Renal cortex interstitium (tissue), 11 donors: ENCODE data around the gene DPYSL5. TPM values are rescaled to one million over a fixed set of nuclear protein-coding genes. Genes with fewer than 3 reads are reported as not detected.
"Not testable (repeated sequence)": the region's sequence is repeated elsewhere in the genome, so short reads cannot be mapped to it uniquely, and the experiment has no call there.

Experiments
- DNase-seq, 11 donors: peaks; one replicate each; pipeline ENCODE4 v3.0.0-alpha.2; 2013; ENCODE audit warnings: low read depth in 9 of 11, low spot score in 4 of 11; ENCODE audit errors: extremely low read depth in 1 of 11
- polyA plus RNA-seq, 3 donors: library from polyadenylated mRNA; unstranded; fragments of 120-200 nt; gene quantifications; one replicate each; pipeline ENCODE4 v1.2.1, GENCODE V29; 2013; ENCODE audit not compliant: insufficient read length in 3 of 3

Gene DPYSL5
- polyA plus RNA-seq, 3 donors: 4.4 to 8.6 (median 8.5) TPM

DNA sequence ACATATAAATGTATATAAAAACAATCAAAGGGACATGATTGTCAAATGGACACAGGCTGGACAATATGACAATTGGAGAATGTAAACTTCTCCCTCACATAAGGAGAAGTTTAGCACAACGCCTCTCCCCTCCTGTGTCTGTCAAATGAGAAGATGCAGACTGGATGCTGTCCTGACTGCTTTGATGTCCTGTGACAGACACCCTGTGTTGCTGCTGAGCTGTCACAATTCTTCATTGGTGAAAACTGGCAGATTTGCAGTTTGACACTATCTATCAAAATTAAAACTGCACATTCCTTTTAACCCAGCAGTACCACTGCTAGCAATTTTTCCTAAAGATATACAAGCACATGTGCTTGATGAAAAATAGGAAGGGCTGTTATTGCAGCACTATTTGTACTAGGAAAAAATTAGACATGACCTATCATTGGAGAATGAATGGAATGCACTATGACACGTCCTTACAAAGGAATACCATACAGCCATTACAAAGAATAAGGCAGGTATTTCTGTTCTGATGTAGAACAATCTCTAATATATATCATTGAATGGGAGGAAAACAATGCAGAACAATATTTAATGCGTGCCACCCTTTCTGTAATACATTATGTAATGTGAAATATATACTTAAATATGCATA is 12.4 kb downstream of the DPYSL5 start:
- no peak for DNase-seq

DNA sequence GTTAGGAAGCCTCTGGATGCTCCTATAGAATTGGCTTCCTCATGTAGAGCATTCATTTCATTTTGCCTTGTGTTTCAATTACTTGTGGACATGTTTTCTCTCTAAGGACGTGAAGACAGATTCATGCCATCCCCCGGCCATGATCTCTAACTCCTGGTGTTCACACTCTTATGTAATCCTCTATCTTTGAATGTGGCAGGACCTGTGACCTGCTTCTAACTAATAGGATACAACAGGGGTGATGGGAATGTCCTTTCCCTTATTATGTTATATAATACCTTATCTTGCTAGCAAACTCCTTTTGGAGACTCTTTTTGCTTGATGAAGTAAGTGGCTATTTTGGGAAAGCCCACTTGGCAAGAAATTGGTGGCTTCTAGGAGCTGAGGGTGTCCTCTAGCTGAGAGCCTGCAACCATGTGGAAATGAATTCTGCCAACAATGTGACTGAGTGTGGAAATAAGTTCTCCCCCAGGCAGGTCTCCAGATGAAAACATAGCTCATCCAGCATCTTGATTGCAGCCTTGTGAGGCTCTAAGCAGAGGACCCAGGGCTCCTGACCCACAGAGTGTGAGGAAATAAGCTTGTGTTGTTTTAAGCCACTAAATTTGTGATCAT is 13.8 kb downstream of the DPYSL5 start:
- DNase-seq: no peak

DNA sequence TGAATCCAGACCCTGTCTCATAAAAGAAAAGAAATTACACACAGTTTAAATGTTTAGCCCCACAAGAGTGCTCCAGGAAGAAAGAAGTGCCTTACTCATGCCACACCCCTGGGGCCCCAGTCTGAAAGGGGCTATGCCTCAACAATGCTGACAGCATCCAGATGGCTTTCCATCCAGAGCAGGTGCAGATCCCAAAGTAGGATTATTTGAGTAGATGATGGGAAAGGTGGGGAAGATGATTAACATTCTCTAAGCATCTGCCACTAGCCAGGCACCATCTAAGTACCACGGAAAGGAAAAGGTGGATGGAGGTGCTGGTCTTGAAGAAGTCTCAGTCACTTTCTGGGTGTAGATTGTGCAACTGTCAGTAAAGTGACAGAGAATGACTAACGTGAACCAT is 16.3 kb downstream of the DPYSL5 start:
- no peak for DNase-seq

DNA sequence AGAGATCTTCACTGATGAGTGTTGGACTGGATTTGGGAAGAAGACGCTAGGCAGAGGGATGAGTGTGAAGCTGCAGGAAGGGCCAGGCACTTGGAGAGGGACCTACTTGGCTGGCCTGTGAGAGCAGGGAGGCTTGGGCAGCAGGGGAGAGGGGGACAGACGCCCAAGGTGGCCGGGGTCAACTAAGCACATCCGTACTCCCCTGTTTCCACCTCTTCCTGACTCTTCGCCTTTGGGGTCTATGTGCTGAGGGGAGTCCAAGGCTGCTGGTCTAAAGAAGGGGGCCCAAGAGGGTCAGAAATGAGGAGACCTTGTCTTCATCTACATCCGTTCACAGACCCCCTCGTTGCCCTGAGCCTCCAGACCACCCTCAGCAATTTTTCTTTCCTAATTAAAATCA is 16.7 kb downstream of the DPYSL5 start:
- no peak for DNase-seq

DNA sequence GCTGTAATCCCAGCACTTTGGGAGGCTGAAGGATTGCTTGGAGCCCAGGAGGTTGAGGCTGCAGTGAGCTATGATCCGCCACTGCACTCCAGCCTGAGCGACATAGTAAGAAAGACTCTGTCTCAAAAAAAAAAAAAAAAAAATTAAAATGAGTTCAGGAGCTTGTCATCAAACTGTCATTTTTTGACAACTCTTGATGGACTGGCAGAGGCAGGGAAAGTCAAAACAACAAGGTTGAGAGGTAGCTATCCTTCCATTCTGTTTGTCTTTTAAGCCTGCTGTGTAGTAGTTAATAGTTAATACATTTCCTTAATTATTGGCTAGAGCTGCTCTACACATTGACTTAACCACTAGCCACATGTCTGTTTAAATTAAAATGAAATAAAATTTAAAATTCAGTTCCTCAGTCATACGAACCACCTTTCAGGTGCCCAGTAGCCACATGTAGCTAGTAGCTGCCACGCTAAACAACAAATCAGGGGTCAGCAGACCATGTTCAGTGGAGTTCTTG is 22.7 kb downstream of the DPYSL5 start:
- no peak for DNase-seq

DNA sequence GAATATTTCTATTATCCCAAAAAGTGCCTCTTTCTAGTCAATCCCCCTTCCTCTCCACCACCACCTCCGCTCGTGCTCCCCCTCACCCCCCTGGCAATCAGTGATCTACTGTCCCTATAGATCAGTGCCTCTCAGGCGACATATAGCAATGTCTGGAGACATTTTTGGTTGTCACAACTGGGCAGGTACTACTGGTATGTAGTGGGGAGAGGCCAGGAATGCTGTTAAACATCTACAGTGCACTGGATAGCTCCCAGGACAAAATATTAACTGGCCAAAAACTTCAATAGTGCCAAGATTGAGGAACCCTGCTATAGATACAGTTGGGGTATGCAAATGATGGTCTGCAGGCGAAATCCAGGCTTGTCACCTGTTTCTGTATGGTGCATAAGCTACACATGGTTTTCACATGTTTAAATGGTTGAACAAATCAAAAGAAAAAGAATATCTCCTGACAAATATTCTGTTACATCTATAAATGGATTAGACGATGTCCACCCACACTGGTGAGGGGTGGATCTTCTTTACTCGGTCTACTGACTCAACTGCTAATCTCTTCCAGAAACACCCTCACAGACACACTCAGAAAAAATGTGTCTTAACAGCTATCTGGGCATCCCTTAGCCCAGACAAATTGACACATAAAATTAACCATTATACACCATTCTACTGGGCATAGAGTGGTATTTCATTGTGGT is 25.5 kb downstream of the DPYSL5 start:
- DNase-seq: no peak

DNA sequence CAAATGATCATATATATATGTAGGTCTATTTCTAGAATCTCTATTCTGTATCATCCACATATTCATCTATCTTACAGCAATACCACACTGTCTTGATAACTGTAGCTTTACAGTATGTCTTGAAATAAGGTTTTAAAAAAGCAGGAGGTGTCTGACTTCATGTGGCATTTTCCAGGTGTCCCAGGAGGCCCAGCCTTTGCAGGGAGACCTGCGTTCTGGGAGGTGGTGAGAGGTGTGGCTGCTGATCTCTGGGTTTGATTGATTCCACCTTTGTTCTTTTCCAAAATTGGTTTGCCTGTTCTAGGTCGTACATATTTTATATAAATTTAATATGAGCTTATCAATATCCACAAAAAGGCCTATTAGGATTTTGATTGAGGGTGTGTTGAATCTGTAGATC is 26.6 kb downstream of the DPYSL5 start:
- no peak for DNase-seq

DNA sequence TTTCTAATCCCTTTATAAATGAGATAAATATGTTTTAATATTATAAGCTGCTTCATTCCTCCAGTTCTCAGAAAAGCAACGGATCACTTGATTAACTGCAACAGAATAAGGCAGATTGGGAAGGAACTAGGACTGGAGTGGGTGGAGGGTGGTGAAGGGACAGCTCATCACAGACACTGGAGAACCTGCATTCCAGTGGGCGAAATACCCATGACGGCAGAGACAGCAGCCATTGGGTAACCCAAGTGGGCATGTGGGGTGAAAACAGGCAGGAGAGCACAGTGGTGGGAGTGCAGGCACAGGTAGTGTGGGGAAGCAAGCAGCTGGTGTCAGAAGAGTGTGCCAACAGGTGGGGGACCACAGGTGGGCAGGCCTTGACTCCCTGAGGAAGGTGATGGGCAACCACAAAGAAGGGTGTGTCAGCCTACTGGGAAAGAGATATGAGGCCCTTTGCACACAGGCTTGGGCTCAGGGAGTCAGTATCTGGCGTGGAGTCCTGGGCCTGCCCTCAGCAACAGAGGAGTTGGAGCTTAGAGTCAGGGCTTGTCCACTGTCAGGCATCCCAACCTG is 27.2 kb downstream of the DPYSL5 start:
- DNase-seq: no peak

DNA sequence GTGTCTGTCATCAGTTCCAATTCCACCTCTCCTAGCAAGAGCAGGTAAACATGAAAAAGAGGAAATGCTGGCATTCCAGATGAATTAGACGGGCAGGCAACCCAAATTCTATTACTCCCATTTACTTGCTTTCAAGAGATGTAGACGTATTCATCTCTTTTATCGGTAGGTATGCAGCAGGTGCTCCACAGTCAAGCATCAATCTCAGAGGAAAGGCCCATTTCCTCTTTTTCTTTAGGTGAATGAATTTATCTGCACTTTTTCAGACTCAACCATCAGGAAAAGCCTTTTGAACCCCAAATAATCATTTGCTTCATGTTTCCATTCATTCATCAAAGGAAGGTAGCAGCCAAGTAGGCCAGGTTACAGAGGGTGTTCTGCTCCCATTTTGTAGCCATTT is 27.9 kb downstream of the DPYSL5 start:
- no peak for DNase-seq

DNA sequence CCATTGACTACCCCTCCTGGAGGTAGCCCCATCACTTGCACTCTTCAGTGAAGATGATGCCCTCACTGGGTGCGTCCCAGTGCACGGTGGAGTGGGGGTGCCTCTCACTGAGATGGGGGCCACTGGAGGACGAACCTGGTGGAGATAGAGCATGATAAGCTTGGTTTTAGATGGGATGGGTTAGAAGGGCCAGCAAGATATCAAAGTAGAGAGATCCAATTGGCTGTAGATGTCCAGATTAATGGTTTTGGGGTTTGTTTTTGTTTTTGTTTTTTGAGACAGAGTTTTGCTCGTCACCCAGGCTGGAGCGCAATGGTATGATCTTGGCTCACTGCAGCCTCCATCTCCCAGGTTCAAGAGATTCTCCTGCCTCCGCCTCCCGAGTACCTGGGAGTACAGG is 28.3 kb downstream of the DPYSL5 start:
- DNase-seq: no peak

DNA sequence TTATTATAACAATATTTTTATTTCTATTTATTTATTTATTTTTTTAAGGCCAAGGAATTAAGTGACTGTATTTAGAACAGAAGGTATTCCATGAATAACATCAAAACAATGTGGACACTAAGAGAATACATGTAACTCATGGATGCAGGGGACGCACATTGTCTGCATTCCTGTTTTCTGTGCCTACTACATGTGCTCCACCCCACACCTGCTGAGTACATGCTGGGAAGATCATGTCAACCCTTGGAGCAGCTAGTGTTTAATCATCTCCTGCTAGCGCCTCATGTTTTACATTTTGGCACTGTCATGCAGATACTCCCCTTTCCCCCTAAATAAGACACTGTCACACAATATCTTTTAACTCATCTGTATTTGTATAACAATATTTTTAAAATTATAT is 29.3 kb downstream of the DPYSL5 start:
- DNase-seq: no peak

DNA sequence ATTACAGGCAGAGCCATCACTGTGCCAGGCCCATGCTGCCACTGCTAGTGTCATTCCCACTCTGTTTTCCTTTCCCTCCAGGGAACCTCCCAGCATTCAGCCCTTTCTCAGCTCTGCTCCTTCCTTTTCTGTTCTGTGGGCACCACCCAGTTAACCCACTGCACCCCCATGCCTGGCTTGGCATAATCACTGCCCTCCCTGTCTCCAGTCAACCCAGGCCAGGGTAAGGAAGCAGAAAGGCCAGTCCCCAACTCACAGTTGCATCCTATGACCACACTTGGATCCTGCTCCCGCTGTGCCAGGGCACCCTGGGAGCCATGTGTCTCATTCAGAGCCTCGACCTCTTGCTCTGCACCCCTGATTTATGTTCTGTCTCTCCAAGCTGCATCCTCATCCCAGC is 32.2 kb downstream of the DPYSL5 start:
- DNase-seq: no peak

DNA sequence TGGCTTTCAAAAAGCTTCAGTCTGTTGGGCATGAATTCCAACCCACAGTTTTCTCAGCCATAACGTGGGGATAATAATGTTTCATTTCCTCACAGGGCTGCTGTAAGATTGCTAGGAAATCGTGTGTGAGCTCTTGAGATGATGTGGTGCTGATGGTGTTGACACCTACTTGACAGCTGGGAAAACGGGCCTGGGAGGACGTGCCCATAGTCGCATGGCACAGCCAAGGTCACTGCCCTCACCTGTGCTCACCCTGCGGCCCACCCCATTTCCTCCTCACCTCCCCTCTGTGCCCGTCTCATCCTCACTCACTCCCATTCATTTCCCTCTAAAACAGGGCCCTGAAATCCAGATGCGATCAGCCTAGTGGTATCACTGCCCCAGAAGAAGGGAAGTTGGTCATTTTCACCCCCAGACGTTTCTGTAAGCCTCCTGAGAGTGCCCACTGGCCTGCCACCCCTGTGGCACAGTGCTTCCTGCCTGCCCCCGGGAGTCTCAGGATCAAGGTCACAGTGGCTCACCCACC is 33.0 kb downstream of the DPYSL5 start:
- DNase-seq: no peak

DNA sequence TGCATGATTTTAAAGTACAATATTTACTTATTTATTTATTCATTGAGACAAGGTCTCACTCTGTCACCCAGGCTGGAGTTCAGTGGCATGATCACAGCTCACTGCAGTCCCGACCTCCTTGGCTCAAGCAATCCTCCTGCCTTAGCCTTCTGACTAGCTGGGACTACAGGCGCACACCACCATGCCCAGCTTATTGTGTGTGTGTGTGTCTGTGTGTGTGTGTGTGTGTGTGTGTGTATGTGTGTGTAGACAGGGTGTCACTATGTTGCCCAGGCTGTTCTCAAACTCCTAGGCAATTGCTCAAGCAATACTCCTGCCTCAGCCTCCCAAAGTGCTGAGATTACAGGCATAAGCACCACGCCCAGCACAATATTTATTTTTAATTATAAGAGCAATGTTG is 34.3 kb downstream of the DPYSL5 start:
- DNase-seq: not testable (repeated sequence)

DNA sequence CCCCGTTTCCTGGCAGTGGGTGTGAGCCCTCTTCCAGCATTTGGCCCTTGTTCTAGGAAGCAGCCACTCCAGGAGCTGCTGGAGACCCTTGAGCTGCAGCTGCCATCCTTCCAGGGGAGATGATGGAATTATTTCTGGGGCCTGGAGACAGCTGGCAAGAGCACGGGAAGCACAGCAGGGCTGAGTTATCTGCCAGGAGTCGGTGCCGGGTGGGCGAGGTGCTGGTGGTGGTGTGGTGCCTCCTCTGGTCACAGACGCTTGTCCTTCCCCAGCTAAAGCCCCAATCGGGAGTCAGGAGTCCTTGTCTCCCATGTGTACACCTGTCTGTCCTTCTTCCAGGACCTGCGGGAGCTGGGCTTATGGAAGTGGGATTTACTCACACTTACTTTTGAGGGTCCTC is 36.0 kb downstream of the DPYSL5 start:
- no peak for DNase-seq

DNA sequence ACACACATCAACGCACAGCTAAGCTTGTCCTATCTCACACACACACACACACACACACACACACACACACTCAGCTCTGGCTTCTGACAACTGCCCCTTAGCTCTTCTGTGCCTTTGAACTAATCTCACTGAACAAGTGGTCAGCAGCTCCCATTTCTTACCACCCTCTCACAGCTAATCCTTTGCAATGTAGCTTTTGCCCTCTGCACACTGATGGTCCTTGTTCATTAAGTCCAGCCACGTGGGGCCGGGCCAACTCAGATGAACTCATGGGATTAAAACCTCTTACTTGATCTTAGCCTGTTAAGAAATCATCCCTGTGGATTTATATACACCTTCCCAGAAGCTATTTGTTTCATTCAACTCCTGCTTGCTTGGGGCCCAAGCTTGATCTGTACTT is 36.6 kb downstream of the DPYSL5 start:
- no peak for DNase-seq

DNA sequence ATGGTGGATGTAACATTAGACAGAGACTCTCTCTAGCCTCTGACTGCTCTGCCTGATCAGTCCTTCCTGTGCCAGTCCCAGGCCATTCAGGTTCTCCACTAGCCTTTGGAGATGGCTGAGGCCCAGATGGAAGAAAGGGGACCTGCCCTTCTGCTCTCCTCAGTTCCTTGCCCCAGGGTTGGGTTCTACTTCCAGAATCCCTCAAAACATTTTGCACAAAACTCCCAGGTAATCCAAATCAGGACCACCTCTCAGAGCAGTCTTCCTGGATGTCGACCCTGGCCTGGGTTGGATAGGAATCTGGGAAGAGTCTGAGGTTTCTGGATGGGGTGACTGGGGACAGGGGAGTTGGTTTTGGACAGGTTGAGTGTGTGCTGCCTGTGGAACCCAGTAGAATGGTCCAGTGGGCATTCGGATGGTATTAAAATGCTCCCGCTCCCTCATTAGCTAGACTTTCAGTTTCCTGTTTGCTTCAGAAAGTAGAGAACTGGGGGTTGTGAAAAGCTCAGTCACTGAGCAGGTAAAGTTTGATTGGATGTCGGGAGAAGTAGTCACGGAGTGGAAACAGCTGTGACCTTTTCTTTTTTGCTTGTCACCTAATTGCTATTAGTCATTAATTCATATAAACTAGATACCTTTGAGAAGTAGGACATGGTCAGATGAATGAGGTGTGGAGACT is 37.9 kb downstream of the DPYSL5 start:
- no peak for DNase-seq

DNA sequence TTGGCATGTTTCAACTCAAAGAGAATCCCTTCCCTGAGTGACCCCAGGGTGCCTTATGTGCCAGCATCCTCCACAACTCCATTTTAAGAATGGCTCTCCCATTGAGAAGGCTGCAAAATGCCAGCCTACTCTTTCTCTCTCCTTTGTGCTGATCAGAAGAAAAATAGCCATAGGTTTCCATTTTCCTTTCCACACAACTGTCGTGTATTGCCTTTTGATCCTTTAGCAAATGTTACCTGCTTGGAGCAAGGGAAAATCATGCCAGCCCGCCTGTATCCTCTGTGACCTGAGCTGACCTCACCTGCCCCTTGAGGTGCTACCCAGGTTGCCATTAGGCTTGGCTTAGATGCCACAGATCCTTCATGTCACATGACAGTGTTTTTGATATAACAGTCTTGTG is 38.8 kb downstream of the DPYSL5 start:
- no peak for DNase-seq

DNA sequence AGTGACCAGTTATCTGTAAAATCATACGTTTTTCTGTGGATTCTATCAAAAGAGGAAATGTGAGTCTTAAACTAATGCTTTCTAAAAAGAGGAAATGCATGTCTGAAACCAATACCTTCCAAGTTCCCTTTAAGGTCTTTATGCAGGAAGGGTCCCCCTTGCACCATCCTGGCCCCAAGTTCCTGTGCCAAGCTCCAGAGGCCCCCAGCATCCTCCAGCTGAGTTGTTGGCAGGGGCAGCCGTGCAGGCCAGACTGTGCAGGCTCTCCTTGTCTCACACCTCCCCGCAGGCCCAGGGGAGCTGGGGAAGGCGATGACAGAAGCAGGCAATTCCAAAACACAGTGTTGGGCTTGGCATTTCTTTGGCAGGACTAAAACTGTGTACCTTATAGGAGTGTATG is 39.2 kb downstream of the DPYSL5 start:
- no peak for DNase-seq
